GM18499 (cell line): ENCODE measurements around the gene NSG2.

Source experiments
- ATAC-seq: cut with Tn5 transposase; IDR thresholded peaks from one replicate; pipeline ENCODE4 v1.9.1; 2021; ENCODE audit warnings: moderate number of reproducible peaks; ENCODE audit not compliant: insufficient read depth, unreplicated experiment

The NSG2 gene

DNA sequence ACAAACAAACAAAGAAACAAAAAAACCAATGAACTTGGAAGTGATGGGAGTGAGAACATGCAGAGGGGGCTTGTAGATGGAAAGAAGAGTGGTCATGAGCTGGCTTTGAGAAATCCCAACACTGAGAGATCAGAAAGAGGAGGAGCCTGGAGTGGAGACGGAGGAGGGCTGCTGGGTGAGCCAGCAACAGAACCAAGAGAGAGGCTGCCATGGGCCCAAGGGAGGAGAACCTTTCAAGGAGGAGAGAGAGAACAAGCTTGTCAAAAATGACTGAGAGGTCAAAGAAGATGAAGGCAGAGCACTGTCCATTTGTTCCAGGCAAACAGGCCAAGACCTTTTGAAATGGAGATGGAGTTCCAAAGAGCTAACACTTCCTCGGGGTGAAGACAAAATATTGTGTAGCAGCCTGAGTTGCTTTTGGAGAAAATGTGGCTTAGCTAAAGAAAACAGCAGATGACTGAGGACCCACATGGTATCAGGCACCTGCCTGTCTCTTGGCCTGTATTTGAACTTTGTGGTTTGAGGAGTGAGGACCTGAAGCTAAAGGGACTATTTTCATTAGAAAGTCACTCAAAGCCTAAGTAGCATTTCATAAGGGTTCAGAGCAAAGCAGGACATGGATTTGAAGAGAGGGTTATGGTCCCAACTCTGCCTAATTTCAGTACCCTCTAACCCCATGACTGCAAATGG, 13.1 kb downstream of the NSG2 start:
- no peak for ATAC-seq

DNA sequence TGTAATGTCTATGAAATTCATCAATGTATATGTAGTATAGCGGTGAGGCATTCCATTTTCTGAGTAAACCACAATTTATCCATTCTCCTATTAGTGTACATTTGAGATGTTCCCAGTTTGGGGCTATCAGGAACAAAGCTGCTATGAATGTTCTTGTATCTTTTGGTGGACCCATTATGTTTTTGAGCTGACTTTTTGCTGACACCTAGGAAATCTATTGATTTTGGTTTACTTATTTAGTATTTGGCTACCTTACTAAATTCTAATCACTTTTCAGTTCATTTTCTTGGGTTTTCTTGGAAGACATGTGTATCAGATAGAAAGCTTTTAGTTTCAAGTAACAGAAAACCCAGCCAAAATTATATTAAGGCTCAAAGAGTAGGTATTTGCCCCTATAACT, 13.7 kb downstream of the NSG2 start:
- no peak for ATAC-seq

DNA sequence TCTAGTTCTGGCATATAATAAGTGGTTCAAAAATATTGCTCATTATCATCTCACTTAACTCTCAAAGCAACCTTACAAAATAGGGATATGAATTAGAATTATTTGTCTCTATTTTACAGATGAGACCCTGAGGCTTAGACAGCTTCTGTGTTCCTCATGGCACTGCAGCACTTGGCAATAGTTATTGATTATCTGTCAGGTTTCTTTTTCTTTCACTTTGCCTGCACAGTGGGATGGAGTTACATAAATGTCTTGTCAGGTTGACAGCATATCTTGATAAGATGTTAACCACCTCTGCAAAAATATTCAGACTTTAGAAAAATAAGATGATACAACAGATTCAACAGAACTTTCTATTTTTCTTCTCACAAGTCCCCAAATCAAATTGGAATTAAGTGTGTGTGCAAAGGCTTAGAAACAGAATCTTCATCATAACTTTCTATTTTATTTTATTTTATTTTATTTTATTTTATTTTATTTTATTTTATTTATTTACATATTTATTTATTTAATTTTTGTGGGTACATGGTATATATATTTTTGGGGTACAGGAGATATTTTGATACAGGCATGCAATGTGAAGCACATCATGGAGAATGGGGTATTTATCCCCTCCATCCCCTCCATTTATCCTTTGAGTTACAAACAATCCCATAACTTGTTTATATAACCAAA, 17.7 kb downstream of the NSG2 start:
- no peak for ATAC-seq

DNA sequence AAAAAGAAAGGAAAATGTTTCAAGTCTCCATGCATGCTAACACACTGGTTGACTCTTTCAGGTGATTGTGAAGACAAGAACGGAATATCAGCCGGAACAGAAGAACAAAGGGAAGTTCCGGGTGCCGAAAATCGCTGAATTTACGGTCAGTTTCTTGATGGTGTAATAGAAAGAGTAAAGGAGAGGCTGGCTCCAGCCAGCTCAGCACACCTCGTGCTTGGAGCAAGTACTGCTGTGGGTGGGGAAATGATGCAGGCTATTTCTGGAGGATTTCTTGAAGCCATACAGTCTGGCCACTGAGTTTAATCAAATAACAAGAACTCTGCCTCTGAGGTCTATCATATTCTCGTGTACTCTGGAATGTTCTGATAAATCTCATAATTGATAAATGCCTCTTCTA, 18.7 kb downstream of the NSG2 start:
- ATAC-seq, result no peak

DNA sequence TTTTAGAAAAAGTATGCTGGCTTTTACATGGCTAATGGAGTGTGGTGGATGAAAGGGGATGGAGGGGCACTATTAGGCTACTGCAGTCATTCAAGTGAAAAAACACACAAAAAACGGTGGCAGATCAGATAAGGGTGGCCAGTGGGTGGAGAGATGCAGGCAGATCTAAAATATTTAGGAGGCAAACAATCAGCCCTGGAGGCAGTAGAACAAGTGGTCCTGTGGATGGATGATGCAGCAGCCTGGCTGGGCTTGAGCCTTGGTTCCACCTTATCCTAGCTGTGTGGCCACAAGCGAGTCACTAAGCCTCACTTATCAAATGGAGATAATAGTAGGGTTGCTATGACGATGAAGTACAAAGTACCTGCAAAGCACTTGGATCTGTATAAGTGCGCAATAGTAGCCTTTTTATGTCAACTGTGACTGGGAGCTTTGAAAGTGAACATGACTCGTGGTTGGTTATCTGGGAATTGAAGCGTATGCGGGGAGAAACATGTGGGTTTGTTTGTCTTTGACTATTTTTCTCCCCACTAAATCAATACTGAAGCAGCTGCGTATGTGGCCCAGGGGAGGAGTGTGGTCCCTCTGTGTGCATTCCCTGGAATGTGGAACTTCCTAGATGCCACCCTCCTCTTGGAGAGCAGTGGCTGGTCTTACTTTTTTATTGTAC, 20.2 kb downstream of the NSG2 start:
- ATAC-seq, result no peak

DNA sequence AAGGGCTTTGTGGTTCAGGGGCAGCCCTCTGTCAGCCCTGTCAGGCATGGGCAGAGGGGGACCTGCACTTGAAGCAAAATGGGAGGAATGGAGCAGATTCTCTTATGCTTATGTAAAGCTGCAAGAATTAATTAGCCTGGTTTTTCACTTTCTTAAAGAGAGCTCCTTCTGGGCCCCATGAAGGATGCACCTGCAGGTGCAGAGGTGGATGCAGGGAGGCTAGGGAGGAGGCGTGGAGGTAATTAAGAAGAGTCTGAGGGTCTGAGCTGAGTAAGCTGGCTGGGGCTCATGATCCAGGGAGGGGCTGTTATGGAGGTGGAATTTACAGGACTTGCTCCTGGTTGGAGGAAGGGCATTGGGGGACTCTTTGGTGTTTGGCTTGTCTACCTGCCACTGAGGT, 22.0 kb downstream of the NSG2 start:
- no peak for ATAC-seq

DNA sequence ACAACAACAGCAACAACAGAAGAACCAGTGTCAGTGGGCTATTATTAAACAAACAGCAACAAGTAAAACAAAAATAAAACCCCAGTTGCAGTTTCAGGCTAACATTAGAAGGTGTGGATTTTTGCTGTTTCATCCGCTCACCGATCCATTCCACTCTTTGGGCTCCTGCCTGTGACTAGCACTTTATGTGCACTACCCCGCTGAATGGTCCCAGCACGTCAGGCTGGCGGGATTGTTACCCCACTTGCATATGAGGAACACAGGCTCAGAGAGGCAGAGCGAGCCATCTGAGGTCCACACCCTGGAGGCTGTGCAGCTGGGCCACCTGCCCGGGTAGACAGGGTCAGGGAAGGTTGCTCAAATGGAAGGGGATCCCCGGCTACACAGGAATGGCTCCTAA, 26.0 kb downstream of the NSG2 start:
- ATAC-seq, result no peak

DNA sequence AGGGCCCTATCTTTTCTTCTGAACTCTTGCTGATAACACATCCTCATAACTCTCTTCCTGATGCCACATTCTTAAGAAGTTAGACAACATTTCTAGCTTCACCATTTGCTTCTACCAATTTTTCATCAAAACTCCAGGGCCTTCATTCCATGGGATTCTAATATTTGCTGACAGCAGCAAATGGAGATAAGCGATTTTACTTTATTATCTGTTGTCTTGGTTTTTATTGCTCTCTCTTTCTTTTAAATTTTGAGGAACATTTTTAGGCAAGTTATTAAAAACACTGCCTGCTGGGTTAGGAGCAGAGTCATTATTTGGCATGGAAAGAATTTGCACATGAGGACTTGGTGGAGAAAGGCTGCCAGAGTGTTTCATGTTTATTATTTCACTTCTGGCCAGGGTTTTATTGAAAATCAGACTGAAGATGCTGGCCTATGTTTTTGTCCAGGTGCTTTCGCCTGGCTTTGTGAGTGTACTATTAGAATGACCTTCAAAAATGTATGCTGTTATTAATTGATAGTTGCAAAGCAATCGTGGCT, 27.7 kb downstream of the NSG2 start:
- ATAC-seq, result no peak

DNA sequence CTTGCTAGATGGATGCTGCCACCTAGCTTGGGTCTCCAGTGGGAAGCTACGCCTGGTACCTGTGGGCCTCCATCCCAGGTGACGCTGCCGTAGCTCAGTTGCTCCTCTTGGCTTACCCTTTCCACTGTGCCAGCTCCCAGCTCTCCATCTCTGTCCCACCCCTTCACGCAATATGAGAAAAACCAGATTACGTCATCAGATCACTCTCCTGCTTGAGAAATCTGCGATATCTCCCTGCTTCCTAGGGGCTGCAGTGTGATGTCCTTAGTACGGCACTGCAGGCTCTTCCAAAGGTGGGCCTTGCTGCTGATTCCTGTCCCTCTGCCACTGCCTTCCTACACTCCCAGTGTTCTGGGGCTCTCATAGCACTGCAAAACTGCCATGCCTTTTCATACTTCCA, 28.9 kb downstream of the NSG2 start:
- no peak for ATAC-seq

DNA sequence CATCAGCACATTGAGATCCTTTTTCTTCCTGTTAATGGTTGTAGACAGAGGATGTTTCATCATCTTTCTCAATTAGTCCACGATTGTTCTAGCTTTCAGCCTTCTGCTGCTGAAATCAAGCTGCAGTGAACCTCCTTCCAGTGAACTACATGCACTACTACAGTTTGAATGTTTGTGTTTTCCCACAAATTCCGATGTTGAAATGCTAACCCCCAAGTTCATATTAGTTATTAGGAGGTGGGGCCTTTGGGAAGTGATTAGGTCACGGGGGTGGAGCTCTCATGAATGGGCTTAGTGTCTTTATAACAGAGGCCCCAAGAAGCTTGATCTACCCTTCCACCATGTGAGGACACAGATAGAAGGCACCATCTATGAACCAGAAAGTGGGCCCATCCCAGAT, 32.9 kb downstream of the NSG2 start:
- ATAC-seq, result no peak

DNA sequence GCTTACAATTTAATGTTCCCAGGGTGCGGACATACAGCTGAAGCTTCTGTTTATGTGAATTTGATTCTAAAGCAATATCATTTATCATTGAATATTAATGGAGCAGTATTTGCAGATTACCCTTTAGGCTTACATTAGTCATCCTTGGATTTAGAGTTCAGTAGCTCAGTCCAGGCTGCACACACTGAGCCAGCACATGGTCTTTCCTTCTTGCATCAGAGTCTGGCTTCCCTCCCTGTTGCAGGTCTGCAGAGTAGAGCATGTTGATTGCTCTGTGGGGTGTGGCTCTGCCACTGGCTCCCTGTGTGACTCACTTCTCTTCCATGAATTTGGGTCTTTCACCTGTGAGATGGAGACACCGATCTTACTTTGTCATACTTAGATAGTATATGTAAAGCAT, 36.8 kb downstream of the NSG2 start:
- no peak for ATAC-seq

DNA sequence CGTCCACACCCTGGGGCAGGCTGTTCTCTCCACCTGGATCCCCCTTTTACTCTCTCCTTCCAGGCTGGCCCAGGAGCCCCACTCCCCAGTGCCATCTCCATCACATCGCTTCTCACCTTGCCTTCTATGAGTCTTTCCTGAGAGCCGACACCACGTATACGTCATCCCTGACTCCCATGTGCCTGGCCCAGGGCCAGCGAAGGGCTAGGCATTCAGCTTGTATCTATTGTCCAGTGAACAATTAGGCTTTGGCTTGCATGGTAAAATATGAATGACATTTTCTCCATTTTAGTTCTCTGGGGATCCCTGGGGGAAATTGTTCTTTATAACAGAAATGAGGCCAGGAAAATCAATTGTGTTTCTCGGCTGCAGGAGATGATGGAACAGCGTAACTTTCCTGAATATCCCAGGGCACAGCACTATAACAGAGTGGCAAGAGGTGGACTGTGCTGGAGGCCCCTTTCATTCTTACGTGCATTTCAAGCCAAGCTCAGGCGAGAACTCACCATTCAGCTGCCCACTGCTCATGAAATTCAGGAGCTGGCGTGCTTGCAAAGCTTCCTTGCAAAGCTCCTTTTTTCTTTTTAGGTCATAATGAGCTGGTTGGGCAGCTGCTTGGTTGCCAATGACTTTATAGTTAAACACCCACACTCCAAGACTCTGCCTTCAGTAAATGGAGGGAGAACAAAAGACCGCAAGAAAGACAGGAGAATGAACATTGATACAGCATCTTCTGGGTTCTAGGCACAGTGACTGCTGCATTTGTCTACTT, 37.7 kb downstream of the NSG2 start:
- no peak for ATAC-seq

DNA sequence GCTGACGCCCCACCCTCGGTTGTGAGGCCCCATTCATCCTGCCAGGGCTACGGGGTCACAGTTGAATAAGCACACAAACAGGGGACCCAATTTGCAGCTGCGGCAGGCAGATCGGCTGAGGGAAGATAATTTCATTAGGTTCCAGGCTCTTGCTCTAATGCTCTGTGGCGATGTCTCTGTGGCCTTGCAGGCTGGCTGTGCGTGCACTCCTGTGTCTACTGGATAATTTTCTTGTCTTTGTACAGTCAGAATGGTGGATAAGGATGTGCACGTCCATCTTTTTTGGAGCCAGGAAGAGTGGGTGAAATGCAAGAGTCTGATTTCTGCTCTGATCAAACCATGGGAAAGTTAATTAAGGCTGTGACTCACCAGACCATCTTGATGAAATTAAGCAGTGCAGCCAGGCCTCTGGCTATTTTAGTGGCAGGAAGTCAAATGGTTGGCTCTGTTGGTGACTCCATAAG, 39.2 kb downstream of the NSG2 start:
- no peak for ATAC-seq

DNA sequence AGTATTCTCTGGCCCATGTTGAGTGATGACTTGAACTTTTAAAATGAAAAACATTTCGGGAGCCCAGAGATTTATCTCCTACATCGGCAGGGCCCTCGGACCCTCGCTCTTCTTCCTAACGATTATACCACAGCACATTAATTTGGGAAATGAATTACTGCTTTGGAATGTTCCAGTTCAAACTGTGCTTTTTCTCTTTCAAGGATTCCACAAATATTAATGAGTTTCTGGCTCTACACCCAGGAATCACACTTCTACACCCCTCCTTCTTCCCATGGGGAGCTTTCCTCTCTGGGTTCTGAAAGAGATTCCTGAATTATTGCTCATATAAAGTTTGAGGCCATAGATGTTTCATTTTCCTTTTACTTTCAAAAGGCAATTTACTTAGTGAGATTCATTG, 41.2 kb downstream of the NSG2 start:
- ATAC-seq, result no peak

DNA sequence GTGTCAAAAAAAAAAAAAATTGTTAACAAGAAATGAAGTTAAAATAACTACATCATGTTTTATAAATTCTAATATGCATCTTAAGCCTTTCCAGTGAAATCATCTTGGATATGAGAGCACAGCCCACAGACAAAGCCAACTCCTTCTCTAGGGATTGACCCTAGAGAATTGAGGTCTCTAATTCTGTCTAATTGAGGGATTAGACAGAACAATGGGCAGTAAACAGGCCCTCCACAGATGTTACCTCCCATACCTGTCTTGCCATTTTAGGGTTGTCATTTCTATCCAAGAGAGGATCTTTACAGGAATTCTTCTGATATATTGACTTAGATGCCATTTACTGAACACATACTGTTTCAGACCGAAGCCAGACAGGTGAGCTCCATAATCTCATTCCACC, 42.3 kb downstream of the NSG2 start:
- ATAC-seq, result no peak

DNA sequence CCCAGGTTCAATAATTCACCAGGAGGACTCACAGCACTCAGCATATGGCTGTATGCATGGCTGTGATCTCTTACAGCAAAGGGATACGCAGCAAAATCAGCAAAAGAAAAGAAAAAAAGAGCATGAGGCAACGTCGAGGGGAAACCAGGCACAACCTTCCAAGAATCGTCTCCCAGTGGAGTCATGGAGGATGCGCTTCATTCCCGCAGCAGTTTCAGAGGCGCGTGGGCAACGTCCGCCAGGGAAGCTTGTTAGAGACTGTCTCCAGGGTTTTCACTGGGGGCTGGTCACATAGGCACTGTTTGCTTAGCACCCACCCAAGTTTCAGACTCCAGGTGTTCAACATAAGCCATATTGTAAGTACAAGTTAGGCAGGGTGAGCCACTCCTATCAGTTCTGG, 44.6 kb downstream of the NSG2 start:
- no peak for ATAC-seq

DNA sequence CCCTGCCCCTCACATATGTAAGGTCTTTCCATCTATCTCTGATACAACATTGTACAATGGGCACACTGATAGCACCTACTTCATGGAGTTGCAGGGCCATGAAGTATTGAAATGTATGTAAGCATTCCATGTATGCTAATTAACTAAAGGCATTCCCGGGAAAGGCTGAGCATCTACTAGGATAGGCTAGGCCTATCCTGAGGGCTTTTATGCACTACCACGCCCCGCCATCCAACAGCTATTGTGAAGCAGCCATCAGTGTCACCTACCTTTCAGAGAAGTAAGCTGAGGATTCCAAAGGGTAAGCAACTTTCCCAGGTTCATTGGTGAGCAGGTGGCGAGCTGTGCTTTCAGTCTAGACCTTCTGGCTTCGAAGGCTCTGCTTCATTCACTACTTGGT, 47.6 kb downstream of the NSG2 start:
- no peak for ATAC-seq

DNA sequence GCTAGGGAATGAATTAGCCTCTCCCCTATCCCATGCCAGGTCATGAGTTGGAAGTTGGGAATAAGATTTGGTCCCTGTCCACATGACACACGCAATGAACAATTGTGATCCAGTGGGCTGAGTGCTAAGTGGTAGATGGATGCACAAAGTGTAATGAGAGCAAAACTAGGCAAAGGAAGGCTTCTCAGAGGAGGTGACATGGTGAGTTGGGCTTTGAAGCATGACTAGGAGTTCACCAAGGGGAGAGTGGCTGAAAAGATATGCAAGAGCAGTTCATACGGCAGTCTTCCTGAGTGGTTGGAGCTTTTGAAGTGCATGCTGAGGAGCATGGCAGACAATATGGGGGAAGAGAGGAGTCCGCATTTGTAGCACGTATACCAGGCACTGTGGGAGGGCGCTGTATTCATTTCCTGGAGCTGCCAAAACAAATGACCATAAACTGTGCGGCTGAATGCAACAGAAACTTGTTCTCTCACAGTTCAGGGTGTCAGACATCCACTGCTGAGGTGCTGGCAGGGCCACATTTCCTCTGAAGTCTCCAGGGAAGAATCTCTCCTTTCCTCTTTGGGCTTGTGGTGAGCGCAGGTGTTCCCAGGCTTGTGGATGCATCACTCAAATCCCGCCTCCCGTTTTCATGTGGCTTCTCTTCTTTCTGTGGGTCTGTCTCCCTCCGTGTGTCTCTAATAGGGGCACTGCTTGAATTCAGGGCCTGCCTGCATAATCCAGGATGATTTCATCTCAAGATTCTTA, 49.5 kb downstream of the NSG2 start:
- no peak for ATAC-seq

DNA sequence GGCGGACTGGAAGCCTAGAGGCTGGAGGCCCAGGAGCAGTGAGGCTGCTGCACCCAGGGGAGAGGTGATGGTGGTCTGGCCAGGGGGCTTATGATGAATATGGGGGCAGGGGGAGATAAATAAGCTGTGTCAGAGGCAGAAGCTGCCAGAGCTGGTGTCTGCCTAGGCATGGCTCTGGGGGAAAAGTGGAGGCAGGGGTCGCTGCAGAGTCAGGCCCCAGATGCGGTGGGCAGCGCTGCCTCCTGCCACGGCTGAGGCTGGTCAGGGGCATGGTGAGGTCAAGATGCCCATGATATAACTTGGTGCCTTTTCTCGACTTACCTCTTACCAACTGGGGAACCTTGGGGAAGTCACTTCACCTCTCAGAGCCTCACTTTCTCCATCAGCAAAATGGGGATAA, 51.1 kb downstream of the NSG2 start:
- ATAC-seq, result no peak
